AML-193 (cell line): ENCODE results near the gene UBE2E2.

Experiments
- DNase-seq, 2 experiments: peaks; one replicate each; lab custom pipeline; 2025; lab: John Stamatoyannopoulos, UW

The UBE2E2 gene

GRCh38 chr3:23240171-23240785, 37.2 kb downstream of the UBE2E2 start:
- DNase-seq, result no peak

GRCh38 chr3:23241256-23241655, 38.1 kb downstream of the UBE2E2 start:
- DNase-seq, result no peak

GRCh38 chr3:23242106-23242505, 39.0 kb downstream of the UBE2E2 start:
- DNase-seq, result no peak

- no peak for DNase-seq
Measured at GRCh38 chr3:23244324-23245041, 41.4 kb downstream of the UBE2E2 start.

DNA sequence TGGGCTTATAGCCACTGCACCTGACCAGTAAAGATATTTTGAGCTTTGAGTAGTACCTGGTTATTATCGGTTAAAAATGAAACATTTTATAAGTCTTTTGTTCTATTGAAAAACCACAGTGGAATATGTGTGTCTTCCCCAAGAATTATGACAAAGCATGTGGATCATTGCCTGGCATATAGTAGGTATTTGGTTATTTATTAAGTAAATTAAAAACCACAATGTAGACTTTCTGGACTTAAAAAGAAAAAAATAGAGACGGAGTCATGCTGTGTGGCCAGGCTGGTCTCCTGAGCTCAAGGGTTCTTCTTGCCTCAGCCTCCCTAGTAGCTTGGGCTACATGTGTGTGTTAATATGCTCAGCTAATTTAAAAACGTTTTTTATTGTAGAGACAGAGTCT, 43.5 kb downstream of the UBE2E2 start:
- DNase-seq, result no peak

DNA sequence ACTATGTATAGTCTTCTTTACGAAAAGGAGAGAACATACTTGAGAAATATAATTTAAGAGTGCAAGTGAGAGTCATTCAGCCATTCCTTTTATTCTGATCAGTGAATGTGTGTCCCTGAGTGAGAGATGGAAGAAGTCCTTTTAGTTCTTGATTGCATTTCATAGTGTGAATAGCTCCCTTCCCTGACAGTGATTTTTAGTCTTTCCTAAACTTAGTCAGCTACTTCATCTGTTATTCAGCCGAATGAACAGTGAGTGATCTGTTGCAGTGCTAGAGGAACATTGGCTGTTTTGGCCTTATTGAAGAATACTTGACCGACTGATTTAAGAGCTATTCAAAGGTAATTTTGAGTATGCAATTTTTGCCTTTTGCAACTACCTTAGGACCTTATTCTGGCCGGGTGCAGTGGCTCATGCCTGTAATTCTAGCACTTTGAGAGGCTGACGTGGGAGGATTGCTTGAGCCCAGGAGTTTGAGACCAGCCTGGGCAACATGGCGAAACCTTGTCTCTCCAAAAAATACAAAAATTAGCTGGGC, 45.5 kb downstream of the UBE2E2 start:
- no peak for DNase-seq

DNA sequence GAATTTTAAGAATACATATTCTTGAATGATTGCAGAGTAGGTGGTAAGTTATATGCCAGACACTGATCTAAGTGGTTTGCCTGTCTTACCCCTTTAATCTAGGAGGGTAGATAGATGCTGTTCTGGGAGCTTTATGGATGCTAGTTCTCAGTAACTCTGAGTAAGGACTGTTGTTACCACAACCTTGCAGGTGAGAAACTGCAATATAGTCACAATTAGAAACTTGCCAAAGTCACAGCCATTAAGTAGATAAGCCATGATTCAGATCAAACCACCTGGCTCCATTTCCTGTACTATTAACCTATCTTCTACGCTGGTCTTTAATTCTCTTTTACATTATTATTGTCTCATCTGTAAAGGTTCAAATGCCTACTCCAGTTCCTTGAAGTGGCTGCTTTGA, 46.8 kb downstream of the UBE2E2 start:
- DNase-seq, result no peak

DNA sequence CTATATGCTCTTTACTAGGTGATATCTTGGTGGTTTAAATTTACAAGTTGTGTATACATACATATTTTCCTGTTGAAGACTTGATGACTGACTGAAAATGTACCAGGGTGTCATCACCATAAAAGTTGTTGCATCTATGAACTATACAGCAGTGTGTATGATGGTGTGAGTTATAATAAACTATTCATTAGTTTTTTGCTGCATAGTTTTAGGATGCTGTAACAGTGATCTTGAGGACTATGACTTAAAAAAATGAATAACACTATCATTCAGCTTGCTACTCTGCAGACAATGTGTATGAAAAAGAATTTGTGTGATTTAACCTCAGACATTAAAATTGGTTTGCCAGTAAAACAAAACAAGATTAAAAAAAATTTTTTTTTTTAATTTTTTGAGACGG, 49.0 kb downstream of the UBE2E2 start:
- no peak for DNase-seq

DNA sequence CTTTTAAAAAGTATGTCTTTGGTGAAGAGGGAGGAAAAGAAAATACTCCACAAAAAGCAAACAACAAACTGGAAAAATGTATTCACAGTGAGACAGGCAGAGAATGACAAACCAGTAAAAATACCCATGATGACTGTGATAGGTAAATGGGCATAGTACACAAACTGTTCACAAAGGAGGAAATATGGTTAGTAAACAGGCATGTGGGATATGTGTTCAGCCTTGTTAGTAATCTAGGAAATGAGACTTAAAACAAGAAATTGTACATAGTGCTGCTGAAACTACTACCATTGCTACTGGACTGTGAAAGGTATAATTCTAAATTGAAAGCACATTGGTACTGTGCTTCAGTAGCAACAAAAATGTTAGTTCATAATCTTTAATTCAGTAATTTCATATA, 50.1 kb downstream of the UBE2E2 start:
- DNase-seq, result no peak

DNA sequence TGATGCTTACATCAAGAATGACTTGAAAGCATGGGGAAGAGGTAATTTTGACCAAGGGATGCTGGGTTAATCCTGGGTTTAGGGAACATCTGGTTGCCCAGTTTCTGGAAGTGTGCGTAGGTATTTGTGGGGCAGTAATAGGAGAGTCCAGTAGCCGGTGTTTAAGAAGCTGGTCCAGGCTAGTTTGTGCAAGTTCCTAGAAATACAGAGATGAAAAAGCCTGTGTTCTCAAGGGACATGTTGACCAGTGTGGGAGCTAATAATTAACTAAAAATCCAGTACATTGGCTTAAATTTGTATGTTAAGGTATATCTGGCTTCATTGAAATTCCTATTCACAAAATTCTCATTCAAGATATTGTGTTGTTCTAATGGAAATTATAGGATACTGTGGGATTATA, 51.2 kb downstream of the UBE2E2 start:
- DNase-seq, result no peak

GRCh38 chr3:23254835-23255234, 51.7 kb downstream of the UBE2E2 start:
- DNase-seq, result no peak

DNA sequence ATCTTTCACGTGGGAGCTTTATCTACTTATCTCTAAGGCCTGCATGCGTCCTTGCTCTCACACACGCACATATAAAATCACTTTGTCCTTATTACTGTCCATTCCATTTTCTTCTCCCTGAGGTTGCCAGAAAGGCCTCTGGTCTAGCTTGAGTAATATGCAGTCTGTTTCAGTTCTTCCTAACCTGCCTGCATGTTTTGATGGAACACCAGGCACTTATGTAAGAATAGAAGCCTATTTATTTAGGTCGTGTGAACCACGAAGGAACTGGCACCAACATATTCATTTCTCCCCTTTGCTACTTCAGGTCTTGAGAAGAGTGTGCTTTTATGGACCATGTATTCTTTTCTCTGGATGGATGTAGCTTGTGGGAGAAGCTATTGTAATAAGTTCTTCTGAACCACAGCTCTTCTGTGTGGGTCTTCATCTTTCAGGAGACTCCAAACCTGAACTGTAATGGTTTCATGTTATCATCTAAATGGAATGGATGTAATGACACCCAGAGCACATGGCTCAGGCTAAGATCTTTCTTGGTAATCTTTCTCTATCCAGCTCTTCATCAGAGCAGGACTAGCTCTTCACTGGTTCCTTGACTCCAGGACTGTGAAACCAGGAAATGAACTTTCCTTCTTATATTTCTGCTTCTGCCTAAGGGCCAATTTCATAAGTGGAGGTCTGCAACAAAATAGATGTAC, 53.8 kb downstream of the UBE2E2 start:
- DNase-seq, result no peak

GRCh38 chr3:23258110-23258509, 55.0 kb downstream of the UBE2E2 start:
- DNase-seq, result no peak

DNA sequence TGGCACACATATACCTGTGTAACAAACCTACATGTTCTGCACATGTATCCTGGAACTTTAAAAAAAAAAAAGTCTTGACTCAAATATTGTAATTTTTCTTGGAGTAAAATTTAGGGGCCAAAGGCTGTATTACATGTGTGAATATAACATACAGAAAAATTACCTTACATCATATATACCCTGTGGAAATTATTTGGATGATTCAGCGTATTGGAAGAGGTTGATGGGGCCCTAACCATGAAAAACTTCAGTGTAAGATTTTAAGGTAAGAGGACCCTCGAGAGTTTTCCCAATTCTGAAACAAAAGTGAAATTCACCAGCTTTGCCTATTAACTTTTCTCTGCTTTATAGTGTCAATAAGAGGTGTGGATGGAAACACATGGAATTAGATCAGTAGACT, 56.4 kb downstream of the UBE2E2 start:
- no peak for DNase-seq

GRCh38 chr3:23262766-23263165, 59.6 kb downstream of the UBE2E2 start:
- DNase-seq, result no peak

DNA sequence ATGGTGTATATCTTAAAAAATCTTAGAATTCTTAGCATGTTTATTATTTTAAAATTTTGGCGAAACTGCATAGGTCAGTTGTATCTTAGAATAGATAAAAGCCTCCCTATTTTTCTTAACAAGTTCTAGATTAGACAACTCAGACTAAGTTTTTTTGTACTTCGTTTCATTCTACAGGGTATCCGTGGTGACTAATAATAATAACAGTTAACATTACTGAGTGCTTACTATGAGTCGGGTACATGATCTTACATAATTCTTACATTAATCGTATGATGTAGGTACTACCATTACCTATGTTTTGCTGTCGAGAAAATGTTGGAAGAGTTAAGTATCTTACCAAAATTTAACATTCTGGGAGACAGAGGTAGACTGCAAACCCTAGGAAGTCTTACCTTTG, 60.7 kb downstream of the UBE2E2 start:
- no peak for DNase-seq

GRCh38 chr3:23264413-23264812, 61.3 kb downstream of the UBE2E2 start:
- DNase-seq, result no peak

- no peak for DNase-seq
Measured at GRCh38 chr3:23270423-23270822, 67.3 kb downstream of the UBE2E2 start.

GRCh38 chr3:23271876-23272741, 69.0 kb downstream of the UBE2E2 start:
- DNase-seq, result no peak

GRCh38 chr3:23272820-23273219, 69.7 kb downstream of the UBE2E2 start:
- no peak for DNase-seq

- no peak for DNase-seq
Measured at GRCh38 chr3:23275061-23275460, 71.9 kb downstream of the UBE2E2 start.

DNA sequence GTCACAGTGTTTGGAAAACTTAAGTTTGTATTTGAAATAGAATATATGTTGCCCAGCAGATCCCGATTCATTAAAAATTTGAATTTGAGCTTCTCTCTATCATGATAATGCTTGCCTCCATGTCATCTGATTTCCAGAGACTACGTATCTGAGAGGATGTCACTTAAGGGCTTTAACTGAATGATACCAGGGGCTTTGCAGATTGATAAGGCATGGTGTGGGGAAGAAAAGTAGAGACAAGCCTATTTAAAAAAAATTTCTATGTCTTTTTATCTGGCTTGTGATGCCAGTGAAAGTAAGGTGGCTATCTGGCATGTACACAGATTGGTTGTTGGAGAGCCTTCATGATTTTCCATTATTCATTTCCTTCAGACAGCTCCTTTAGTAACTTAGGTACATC, 72.7 kb downstream of the UBE2E2 start:
- DNase-seq, result no peak
